DMS 273 (cell line): Measurements from ENCODE around the gene CHURC1.
A peak's percentile ranks its signal among the peaks of the same experiment; 100 is the strongest.

Experiments
- DNase-seq: peaks from one replicate; lab custom pipeline; 2025; ENCODE audit not compliant: unreplicated experiment; lab: John Stamatoyannopoulos, UW

CHURC1 gene

GRCh38 chr14:64914237-64915028 is at the start of gene CHURC1:
TSS of gene CHURC1 (plus strand) at chr14:64914455. CDS start at chr14:64914496, 41 bp downstream.
- DNase-seq: peak; percentile 100

- no peak for DNase-seq
These were observed 49.1 kb upstream of the CHURC1 start for GRCh38 chr14:64865109-64865508.

- DNase-seq: no peak
These were observed 48.3 kb upstream of the CHURC1 start for GRCh38 chr14:64865992-64866391.

GRCh38 chr14:64867182-64867581 is 47.1 kb upstream of the CHURC1 start:
- no peak for DNase-seq

GRCh38 chr14:64868379-64868778 is 45.9 kb upstream of the CHURC1 start:
- DNase-seq: no peak

- no peak for DNase-seq
These were observed 45.4 kb upstream of the CHURC1 start for GRCh38 chr14:64868841-64869240.

GRCh38 chr14:64870160-64870559 is 44.1 kb upstream of the CHURC1 start:
- DNase-seq: no peak

- DNase-seq: no peak
These were observed 42.9 kb upstream of the CHURC1 start for GRCh38 chr14:64871344-64871743.

GRCh38 chr14:64873506-64874219 is 40.6 kb upstream of the CHURC1 start:
- no peak for DNase-seq

GRCh38 chr14:64875350-64875749 is 38.9 kb upstream of the CHURC1 start:
- DNase-seq: no peak

- DNase-seq: no peak
These were observed 36.4 kb upstream of the CHURC1 start for GRCh38 chr14:64877846-64878245.

GRCh38 chr14:64878837-64879634 is 35.2 kb upstream of the CHURC1 start:
- DNase-seq: peak; percentile 66

GRCh38 chr14:64879635-64880220 is 34.5 kb upstream of the CHURC1 start, which contains the start of gene SPTB:
TSS of gene SPTB (minus strand) at chr14:64879907. CDS start at chr14:64823094, 56,813 bp downstream.
- DNase-seq: peak; percentile 73

- DNase-seq: peak; percentile 84
These were observed 33.8 kb upstream of the CHURC1 start for GRCh38 chr14:64880221-64881121.

- DNase-seq: no peak
These were observed 28.7 kb upstream of the CHURC1 start for GRCh38 chr14:64885559-64885958.

GRCh38 chr14:64889352-64889751 is 24.9 kb upstream of the CHURC1 start:
- DNase-seq: no peak

- DNase-seq: peak; percentile 71
These were observed 22.9 kb upstream of the CHURC1 start for GRCh38 chr14:64891173-64891838.

GRCh38 chr14:64891839-64892375 is 22.3 kb upstream of the CHURC1 start:
- DNase-seq: peak; percentile 84

GRCh38 chr14:64899958-64900357 is 14.3 kb upstream of the CHURC1 start:
- no peak for DNase-seq
